GM19025 (cell line): ENCODE measurements around the gene NCOA7.
A peak's percentile ranks its signal among the peaks of the same experiment; 100 is the strongest.

Experiments
- ATAC-seq: cut with Tn5 transposase; IDR thresholded peaks from one replicate; pipeline ENCODE4 v1.9.1; 2021; ENCODE audit warnings: mild to moderate bottlenecking, low read depth, moderate library complexity; ENCODE audit not compliant: unreplicated experiment

Gene NCOA7

DNA sequence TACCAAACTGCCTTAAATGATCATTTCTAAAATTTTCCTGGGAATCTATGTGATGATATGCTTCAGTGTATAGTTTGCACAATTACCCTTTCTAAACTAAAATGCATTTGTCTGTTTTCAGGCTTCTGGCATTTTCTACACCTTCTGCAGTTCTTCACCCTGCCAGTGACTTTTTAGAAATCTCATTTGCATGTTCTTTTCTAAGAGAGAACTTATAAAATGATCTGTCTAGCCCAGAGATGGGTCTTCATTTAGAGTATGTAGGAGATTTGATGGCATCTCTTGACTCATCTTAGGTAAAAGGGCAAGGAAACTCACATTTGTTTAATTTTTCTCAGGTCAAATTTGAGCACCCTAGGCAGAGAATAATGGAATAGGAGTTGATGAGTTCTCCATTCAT lies 17.8 kb downstream of the NCOA7 start:
- ATAC-seq, result no peak

DNA sequence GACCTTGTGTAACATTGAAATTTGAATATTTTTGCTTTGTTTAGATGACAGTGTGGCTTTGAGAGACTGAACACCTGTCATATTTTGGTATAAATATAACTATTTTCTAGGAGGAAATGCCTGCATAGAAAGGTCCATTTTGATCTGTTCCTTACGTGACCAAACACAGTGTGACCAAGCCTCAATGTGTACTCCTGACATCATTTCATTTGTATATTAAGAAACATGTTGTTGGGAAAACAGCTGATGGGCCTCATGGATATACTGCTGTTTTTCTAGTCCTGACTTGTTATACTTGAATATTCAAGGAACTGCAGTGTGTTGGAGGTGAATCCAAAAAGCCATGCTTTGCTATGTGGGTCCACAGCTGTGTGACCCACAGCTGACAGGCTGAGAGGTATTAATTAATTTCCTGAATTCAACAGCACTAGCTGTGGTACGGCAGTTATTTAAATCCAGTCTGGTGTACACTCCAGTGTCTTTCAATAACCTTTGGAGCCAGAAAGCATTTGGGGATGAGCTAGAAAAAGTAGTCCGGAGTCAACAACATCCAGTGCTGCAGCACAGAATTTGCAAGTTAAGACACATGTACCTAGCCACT lies 18.9 kb downstream of the NCOA7 start:
- ATAC-seq, result no peak

DNA sequence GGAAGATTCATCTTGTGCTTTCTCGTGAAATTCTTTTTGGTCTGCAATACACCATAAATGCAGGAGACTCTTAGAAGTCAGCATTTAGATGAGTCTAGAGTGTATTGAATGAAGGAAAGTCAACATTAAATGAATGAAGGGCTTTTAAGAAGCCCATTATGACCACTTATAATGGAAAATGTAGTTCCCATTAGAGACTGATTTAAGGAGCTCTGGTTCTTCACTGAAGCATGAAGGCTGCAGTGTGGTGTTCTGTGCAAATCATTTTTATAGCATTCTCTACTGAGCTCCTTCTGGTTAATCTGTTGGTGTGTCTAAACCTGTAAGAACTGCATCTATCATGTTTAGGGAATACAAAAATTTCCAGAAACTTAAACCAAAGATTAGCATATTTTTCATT lies 19.7 kb downstream of the NCOA7 start:
- no peak for ATAC-seq

DNA sequence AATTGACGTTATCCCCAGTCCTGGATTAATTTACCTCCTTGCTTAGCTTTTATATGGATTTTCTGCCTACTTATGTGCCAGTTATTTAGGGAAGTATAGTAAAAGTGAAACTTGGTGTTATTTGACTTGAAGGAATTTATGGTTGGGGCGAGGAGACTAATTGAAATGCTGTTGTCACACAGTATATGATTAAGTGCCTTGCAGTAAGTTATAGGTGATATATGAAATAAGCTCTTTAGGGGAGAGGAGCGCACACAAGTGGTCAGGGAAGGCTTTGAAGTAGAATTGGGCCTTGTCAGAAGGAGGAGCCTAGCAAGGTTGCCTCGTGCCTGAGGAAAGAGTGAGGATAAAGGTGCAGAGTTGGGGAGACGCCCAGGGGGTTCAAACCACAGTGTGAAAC lies 20.5 kb downstream of the NCOA7 start:
- no peak for ATAC-seq

DNA sequence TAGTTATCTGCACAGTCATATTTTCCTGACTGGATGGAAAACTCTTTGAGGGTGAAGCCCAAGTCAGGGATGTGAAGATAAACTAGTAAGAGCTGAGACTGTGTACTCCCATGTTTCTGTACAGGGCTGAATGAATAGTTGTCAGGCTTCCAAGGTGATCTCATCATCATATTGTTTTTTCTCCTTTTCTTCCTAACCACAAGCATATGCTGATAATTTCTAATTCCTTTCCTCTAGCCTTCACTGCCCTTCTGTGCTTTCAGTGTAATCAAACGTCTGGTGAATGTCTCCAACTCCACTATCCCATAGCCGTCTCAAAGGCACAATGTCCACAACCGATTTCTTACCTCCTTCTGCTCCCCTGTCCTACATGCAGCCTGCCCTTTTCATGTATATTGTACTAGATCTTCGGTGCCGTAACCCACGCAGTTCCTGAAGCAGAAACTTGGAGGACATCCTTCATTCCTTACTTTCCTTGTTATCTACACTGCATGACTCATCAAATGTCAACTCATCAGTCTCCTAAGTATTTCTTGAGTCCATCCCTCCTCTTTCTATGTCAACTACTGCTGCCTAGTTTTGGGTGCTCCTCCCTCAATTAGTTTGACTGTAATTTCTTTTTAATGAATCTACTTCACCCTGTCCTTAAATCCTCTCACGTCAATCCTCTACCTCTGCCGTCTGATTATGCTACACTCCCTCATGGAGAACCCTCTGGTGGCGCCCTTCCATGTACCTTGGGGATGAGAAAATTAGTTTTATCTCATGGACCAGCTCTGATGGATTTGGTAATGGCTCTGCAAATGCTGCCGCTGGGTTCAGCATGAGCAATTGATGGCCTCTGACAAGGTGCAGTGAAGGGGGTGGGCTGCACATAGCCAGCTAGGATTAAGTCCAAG lies 21.9 kb downstream of the NCOA7 start:
- ATAC-seq, result no peak

DNA sequence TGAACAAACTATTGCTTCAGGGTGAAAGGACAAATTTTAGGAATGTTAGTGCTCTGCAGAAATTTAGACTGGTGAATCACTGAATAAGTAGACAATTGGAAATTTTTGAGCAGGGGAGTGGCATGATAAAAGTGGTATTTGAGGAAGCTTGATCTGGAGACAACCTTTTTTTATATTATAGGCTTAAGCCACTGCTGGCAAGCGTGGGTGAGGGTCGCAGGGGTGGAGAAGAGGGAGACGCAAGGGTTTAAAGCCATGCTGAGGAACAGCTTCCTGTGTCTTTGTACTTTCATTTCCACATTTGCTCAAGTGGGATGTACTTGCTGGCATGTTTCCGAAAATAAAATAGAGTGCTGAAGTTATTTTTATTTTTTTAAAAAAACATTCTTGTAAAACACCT lies 23.7 kb downstream of the NCOA7 start:
- ATAC-seq, result no peak

DNA sequence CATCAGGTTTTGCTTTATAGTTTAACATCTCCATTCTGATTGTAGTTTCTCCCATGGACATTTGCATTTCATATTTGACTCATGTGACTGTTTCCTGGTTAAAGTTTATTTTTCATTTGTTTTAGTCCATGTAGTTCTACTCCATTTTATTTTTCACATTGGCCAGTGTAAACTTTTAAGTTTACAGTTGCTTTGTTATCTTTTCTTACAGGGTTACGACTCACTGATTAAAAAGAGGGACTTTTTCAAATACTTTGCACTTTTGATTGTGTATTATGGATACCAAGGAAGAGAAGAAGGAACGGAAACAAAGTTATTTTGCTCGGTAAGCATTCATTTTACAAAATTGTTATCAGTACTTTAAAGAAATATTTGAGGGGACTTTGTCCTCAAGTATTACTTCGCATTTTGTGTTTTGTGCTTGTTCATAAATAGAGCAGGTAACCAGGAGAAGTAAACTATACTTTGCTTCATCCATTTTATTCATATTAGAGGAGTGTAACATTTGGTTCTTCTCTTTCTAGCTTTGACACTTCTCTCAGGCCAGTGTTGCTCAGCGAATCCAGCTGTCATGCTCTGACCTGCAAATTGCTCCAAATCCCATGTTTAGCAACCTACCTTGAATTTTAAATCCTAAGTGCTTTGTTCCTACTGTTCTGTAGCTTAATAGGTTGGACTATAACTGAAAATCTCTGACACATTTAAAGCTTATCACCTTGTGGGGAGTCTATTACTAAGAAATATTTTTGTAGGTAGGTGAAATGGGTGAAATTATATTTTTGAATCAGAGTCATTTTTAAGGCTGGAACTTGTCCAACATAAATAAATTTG lies 24.5 kb downstream of the NCOA7 start:
- no peak for ATAC-seq

DNA sequence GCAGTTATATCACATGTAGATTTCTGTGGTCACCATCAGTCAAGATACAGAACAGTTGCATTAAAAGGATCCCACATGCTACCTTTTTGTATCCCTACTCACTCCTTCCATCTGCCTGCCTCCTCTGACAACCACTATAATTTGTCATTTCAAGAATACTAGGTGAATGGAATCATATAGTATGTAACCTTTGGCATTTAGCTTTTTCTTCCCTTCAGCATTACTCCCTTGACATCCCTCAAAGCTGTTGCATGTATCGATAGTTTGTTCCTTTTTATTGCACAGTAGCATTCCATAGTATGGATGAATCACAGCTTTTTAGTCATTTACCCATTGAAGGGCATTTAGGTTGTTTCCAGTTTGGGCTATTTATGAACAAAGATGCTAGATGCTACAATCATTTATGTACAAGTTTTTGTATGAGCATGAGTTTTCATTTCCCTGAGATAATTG lies 26.1 kb downstream of the NCOA7 start:
- no peak for ATAC-seq

DNA sequence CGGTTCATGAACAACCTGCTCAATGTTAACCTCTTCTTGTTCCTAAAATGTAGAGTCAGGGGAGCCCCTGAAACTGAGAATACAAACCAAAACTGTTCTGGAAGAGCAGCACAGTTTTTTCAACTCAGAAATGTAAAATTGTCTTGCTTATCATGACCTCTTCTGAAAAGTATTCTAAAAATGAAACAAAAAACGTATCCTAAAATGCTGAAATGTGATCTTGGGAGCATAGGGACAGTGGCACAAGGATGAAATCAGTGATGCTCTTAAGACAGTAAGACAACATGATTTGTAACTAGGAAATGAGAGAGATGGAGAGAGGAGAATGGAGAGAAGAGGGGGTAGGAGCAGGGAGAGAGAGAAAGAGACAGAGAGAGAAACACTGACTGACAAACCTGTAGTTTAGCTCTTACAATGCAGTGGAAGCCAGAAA lies 27.5 kb downstream of the NCOA7 start:
- peak; percentile 37 for ATAC-seq

DNA sequence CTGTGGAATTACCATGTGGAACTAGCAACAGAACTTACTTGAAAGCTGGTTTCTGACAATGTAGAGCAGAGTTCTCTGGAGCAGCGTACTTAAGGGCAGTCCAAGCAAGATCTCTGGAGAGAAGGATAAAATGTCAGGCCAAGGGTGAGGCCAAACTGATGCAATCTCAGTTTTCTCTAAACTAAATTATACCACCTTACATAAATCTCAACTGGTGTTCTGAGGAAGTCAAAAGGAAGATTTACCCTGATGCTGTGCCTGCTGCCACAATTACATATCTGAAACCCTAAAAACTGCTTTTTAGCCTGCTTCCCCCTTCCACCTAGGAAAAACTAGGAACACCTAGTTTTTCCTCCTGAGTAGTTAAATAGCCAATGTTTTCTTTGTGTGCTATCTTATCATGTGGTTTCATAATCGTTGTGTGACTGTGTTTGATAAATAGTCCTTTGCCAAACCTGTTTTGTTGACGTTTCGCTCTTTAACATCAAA lies 28.1 kb downstream of the NCOA7 start:
- no peak for ATAC-seq

DNA sequence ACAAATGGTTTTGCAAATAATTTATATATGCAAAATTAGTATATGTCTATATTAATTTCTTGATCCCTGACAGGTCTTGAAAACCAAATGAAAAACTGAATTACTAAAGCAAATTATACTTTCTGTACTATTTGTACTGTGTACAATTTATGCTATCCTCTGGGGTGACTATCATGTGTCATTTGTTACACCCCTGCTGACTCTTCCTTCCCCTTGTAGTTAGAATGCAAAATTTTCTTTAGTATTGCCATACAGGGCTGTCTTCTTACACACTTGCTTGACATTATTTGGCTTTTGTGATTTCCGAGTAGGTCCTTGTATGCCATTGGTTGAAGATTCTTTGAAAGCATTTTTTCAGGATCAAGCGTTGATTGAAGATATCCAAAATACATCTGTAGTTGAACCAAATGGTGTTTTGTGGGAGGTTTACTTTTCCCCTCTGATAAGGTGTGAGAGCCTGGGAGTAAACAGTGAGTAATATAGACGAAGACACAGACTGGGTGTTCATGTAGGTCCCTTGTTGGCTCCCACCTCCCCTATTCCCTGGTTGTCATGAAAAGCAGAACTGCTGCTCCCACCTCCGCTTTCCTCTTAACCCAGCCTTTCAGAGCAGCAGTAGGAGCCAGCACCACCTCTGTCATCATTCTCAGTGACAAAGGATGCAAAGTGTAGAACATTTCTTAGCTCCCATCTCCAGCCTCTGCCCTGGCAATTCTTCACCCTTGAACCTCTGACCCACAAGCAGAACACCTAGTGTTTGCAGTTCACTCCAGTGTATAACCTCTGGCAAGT lies 29.0 kb downstream of the NCOA7 start:
- no peak for ATAC-seq

DNA sequence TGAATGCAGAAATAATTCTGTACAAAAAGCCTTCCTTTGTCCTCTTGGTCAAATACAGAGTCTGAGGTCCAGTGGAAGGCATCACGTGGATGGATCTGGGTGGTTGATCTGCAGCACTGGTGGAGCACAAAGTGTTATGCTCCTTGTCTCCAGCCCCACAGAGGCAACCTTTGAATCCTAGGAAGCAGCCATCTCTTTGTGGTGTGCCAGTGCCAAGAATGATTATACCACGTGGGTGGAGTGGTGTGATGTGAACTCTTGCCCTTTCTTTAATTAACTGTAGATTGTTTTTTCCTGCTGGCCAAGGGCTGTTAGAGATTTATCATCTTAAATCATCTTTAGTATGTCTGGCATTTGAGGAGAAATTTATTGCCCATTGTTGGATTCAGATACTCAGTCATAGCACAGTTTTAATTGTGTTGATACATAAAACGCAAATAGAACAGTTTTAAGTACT lies 31.1 kb downstream of the NCOA7 start:
- ATAC-seq, result no peak

DNA sequence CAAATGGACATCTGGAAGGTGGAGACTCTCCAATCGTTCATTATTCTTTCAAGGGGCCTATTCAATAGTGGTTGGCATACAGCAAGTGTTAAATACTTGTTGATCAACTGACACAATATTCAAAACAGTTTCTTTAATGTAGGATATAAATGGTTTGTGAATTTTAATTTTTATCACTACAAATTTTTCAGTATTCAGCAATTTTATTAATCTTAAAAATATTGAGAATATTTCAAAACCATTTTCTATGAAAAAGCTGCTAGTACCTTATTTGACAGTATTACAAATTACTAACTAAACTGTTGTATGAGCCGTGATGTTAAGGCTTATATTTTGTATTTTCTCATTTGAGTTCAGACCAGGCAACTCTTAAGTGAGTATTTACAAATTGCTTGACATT lies 32.4 kb downstream of the NCOA7 start:
- no peak for ATAC-seq

DNA sequence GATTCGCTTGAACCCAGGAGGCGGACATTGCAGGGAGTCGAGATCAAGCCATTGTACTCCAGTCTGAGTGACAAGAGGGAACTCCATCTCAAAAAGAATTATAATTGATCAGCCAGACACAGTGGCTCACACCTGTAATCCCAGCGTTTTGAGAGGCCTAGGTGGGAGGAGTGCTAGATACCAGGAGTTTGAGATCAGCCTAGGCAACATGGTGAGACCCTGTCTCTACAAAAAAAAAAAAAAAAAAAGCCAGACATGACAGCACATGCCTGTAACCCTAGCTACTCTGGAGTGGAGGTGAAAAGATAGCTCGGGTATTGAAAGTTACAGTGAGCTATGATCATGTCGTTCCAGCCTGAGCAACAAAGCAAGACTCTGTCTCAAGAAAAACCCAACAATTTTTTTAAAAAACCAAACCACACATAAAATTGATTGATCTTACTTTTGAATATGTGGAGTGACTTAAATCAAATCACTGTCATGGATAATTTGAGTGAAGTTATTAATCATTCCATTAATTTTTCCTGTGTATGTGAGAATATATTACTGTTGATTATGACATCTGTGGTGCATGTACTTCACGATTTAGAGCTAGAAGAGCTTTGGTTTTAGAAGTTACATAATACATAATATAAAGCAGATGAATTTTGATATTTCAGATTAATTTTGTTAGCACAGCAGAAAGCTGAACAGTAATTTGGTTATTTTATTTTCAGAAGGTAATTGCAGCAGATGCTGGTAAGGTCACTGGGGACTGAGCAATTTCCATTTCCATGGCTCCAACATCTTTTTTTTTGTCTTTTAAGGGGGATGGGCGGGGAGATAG lies 34.4 kb downstream of the NCOA7 start:
- no peak for ATAC-seq

DNA sequence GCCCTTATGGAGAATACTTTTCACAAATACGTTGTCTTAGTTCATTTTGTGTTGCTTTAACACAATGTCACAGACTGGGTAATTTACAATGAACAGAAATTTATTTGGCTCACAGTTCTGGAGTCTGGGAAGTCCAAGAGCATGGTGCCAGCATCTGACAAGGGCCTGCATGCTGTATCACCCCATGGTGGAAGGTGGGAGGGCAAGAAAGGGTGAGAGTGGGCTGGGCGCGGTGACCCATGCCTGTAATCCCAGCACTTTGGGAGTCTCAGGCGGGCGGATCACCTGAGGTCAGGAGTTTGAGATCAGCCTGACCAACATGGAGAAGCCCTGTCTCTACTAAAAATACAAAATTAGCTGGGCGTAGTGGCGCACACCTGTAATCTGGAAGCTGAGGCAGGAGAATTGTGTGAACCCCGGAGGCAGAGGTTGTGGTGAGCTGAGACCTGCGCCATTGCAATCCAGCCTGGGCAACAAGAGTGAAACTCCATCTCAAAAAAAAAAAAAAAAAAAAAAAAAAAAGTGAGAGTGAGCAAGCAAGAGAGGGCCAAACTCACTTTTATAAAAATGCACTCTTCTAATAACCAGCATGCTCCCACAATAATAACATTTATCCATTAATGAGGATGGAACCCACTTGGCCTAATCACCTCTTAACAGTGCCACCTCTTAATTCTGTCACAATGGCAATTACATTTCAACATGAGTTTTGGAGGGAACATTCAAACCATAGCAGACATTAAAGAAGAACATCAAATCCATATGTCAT lies 36.1 kb downstream of the NCOA7 start:
- no peak for ATAC-seq

DNA sequence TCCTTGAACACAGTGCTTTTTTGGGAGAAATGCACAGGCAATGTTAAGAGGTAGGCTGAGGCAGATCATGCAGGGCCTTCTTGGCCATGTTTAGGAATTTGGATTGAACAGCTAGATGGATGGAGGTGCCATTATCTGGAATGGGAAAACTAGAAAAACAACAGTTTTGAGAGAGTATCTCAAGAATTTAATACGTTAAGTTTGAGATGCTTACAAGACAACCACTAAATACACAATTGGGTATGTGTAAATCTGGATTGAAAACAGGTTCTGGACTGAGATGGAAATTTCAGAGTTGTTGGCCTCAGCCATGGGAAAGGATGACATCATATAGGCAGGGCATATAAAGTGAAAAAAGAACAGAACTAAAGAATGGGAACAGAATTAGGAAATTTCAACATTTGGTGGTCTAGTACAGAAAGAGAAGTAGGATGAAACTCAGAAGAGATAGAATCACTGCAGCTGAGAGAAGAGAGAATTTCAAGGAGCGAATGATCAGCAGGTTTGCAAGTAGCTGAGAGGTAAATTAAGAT lies 37.1 kb downstream of the NCOA7 start:
- ATAC-seq, result no peak

DNA sequence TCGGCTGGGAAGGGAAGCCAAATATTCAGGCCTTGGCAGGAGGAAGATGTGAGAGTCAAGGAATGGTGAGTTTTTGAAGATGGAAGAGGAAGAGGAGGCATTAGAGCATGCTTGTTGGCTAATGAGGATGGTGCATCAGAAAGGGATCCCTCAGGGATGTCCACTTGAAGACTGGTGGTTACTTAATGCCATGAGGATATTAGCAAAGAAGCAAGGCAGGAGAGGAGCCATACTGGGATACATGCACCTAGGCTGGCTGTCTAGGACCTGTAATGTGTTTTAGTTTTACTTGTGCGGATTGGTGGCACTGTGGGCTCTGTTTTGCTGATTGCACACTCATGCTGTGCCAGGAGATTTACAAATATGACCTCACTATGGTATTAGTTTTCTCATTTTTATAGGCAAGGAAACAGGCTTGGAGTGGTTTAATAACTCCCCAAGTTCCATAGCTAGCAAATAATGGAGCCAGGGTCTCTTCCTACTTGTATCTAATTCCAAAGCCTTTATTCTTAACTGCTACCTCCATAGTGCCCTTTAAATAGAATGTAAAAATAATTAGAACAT lies 37.8 kb downstream of the NCOA7 start:
- no peak for ATAC-seq

DNA sequence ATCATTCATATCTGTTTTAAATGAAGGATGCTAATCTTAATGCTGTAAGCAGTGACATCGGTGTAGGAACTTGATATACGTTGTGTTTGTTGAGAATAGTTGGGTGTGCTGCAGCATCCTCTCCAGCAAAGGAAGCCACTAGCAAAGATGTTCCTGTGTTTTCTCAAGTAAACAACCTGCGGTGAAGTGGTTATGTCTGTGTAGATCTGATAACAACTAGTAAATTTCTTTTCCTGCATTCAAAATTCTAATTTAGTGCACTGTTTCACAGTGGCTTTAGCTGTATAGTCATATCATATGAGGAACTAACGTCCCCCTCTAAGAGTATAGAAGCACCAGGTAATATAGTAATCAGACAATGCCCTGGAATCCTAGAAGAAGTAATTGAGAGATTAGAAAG lies 38.7 kb downstream of the NCOA7 start:
- ATAC-seq, result no peak
